Stimulated activated CD8-positive, alpha-beta memory T cell treated with anti-CD3 and anti-CD28 coated beads, Interleukin-12 subunit alpha, Interleukin-12 subunit beta, amount 100 ng/mL, for 4 hours (primary cell): ENCODE measurements around the gene MYO18A.
"Not testable (repeated sequence)": the region's sequence is repeated elsewhere in the genome, so short reads cannot be mapped to it uniquely, and the experiment has no call there.

Source experiments
- DNase-seq: peaks from one replicate; pipeline ENCODE4 v3.0.0-alpha.2; 2020; ENCODE audit warnings: low read depth

MYO18A gene

GRCh38 chr17:29107933-29108822 lies 72.0 kb downstream of the MYO18A start:
- DNase-seq: no peak

GRCh38 chr17:29107084-29107483 lies 73.1 kb downstream of the MYO18A start:
- DNase-seq: no peak

GRCh38 chr17:29103341-29103740 lies 76.9 kb downstream of the MYO18A start:
- no peak for DNase-seq

- no peak for DNase-seq
These were observed 77.4 kb downstream of the MYO18A start for GRCh38 chr17:29102741-29103181.

- DNase-seq: no peak
These were observed 78.2 kb downstream of the MYO18A start for GRCh38 chr17:29102046-29102445.

- no peak for DNase-seq
These were observed 79.9 kb downstream of the MYO18A start for GRCh38 chr17:29100296-29100695.

GRCh38 chr17:29099527-29099926 lies 80.7 kb downstream of the MYO18A start:
- no peak for DNase-seq

- DNase-seq: no peak
These were observed 84.1 kb downstream of the MYO18A start for GRCh38 chr17:29096094-29096493.

- DNase-seq: no peak
These were observed 84.8 kb downstream of the MYO18A start for GRCh38 chr17:29095439-29095838.

- DNase-seq: no peak
These were observed 86.0 kb downstream of the MYO18A start for GRCh38 chr17:29094101-29094708.

GRCh38 chr17:29093090-29093871 lies 86.9 kb downstream of the MYO18A start:
- DNase-seq: no peak

- DNase-seq: no peak
These were observed 88.5 kb downstream of the MYO18A start for GRCh38 chr17:29091606-29092289.

GRCh38 chr17:29090750-29091605 lies 89.2 kb downstream of the MYO18A start:
- no peak for DNase-seq

- no peak for DNase-seq
These were observed 90.1 kb downstream of the MYO18A start for GRCh38 chr17:29090108-29090507.

- DNase-seq: no peak
These were observed 90.6 kb downstream of the MYO18A start for GRCh38 chr17:29089601-29090044.

GRCh38 chr17:29088782-29089181 lies 91.4 kb downstream of the MYO18A start:
- DNase-seq: not testable (repeated sequence)

- DNase-seq: no peak
These were observed 93.4 kb downstream of the MYO18A start for GRCh38 chr17:29086628-29087332.

GRCh38 chr17:29085223-29085622 lies 95.0 kb downstream of the MYO18A start:
- no peak for DNase-seq

GRCh38 chr17:29084541-29085146 lies 95.6 kb downstream of the MYO18A start:
- DNase-seq: no peak

- DNase-seq: no peak
These were observed 99.2 kb downstream of the MYO18A start for GRCh38 chr17:29080965-29081364.
